Stimulated activated naive CD8-positive, alpha-beta T cell treated with anti-CD3 and anti-CD28 coated beads, Interleukin-15, amount 100 ng/mL, for 72 hours (primary cell): ENCODE results near the gene MAL.

ENCODE experiments used
- ATAC-seq: fragments of 150-1000 bp; cut with Tn5 transposase; 2 replicates; pipeline ENCODE4 v1.10.0; 2021; ENCODE audit warnings: mild to moderate bottlenecking, moderate library complexity
- DNase-seq, 2 donors: peaks; one replicate each; pipeline ENCODE4 v3.0.0; 2021 to 2022
- H3K27ac Mint-ChIP-seq, 2 donors: one replicate each; pipeline ENCODE4 v1.8.0; 2022; ENCODE audit warnings: mild to moderate bottlenecking in 2 of 2, mixed read lengths in 2 of 2, moderate library complexity in 2 of 2
- H3K27me3 Mint-ChIP-seq: one replicate; pipeline ENCODE4 v1.8.0; 2022; ENCODE audit warnings: mixed read lengths
- H3K4me1 Mint-ChIP-seq: one replicate; pipeline ENCODE4 v1.8.0; 2022; ENCODE audit warnings: mild to moderate bottlenecking, mixed read lengths
- H3K4me3 Mint-ChIP-seq, 2 donors: one replicate each; pipeline ENCODE4 v1.8.0; 2022; ENCODE audit warnings: mild to moderate bottlenecking in 2 of 2, mixed read lengths in 2 of 2, moderate library complexity in 1 of 2
- H3K9me3 Mint-ChIP-seq, 2 donors: one replicate each; pipeline ENCODE4 v1.8.0; 2022; ENCODE audit warnings: mixed read lengths in 2 of 2

The MAL gene

DNA sequence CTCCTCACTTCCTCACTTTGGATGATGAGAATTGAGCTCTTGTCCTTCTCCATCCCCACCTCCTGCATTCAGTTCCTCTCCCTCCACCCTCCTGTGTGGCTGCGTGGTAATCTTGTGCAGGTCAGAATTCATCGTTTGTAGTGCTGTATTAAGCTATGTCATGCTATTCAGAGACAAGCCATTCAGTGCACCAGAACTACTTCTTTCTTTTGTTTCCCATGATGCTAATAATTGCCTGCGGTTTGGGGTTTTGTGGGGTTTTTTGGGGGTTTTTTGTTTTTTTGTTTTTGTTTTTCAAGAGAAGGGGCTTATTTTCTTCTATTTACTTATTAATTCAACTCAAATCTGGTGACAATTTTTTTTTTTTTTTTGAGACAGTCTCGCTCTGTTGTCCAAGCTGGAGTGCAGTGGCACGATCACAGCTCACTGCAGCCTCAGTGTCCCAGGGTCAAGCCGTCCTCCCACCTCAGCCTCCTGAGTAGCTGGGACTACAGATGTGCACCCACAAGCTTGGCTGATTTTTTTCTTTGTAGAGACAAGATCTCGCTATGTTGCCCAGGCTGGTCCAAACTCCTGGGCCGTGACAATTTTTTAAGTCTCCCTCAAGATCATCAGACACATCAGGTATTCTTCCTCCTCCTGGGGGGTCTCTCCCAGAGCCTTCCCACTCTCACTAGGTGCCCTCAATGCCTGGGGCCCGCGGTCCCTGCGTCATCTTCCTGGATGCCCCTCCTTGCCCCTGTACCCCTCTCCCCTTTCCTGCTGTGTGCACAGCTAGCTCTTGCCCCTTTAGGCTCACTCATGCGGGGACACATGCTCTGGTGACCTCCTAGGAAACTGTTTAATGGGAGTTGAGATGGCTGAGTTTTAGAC lies 37.8 kb downstream of the MAL start:
- DNase-seq (no peak), ATAC-seq (no peak)
- Mint-ChIP-seq H3K9me3 (no peaks in the 10 kb centered on the region), H3K4me1 (peaks cover 42% of the 10 kb centered on the region), H3K27me3 (no peaks in the 10 kb centered on the region), H3K27ac (peak overlapping the region in 1 of 2 donors; percentile 89), H3K4me3 (peak overlapping the region in 1 of 2 donors; percentile 42)

DNA sequence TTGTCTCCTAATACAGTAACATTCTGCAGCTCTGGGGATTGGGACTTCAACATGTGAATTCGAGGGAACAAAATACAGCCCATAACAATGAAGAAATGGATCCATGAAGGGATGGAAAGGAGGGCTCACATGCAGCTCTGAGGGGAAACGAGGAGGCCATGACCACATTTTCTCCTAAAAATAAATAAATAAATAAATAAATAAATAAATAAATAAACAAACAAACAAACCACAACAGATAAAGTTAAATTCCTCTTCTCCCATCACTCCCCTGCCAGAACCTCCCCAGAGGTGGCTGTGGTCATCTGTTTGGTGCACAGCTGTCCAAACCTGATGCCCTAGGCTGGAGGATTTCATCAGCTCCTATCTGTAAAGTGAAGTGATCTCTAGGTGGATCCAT lies 42.7 kb downstream of the MAL start:
- H3K27ac Mint-ChIP-seq, result no peak overlapping the region
- DNase-seq (no peak), ATAC-seq (no peak)
- no peaks in the 10 kb centered on the region for H3K27me3 Mint-ChIP-seq
- H3K9me3 Mint-ChIP-seq, result no peaks in the 10 kb centered on the region
- H3K4me3 Mint-ChIP-seq, result no peak overlapping the region
- peaks cover 20% of the 10 kb centered on the region for H3K4me1 Mint-ChIP-seq

GRCh38 chr2:95069465-95069864 lies 44.0 kb downstream of the MAL start:
- no peak for ATAC-seq
- H3K4me3 Mint-ChIP-seq, result no peak overlapping the region
- H3K27ac Mint-ChIP-seq, result no peak overlapping the region
- H3K4me1 Mint-ChIP-seq, result peaks cover 21% of the 10 kb centered on the region
- no peaks in the 10 kb centered on the region for H3K27me3 Mint-ChIP-seq
- H3K9me3 Mint-ChIP-seq, result no peaks in the 10 kb centered on the region
- no peak for DNase-seq

DNA sequence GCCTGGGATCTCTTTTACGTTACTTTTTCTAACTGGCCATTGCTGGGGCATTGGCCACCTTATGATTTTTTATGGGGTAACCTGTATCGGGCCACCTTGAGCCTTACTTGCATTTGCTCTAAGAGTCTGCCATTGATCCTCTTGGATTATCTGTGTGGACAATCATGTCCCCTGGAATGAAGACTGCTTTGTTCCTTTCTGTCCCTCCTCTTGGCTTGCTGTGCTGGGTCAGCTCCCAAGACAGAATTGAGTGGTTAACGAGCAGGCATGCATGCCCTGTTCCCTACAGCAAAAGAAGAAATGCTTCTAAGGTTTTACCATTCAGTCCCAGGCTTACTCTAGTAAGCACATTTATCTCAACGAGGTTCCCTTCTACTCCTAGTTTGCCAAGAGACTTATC lies 46.3 kb downstream of the MAL start:
- peak overlapping the region in 1 of 2 donors; percentile 22 for H3K27ac Mint-ChIP-seq
- DNase-seq (no peak), ATAC-seq (no peak)
- H3K27me3 Mint-ChIP-seq, result no peaks in the 10 kb centered on the region
- peaks cover 45% of the 10 kb centered on the region for H3K4me1 Mint-ChIP-seq
- no peaks in the 10 kb centered on the region for H3K9me3 Mint-ChIP-seq
- H3K4me3 Mint-ChIP-seq, result no peak overlapping the region

GRCh38 chr2:95072424-95072823 lies 46.9 kb downstream of the MAL start:
- Mint-ChIP-seq H3K9me3 (no peaks in the 10 kb centered on the region), H3K4me3 (no peak overlapping the region), H3K27me3 (no peaks in the 10 kb centered on the region), H3K4me1 (peaks cover 51% of the 10 kb centered on the region), H3K27ac (no peak overlapping the region)
- ATAC-seq, result no peak
- no peak for DNase-seq

GRCh38 chr2:95073856-95074662 lies 48.6 kb downstream of the MAL start:
- DNase-seq (peak in 1 of 2 donors; percentile 42), ATAC-seq (peak; percentile 32)
- Mint-ChIP-seq H3K4me3 (peak overlapping the region; percentile 84 to 93), H3K27me3 (no peaks in the 10 kb centered on the region), H3K4me1 (peaks cover 67% of the 10 kb centered on the region), H3K9me3 (no peaks in the 10 kb centered on the region), H3K27ac (peak overlapping the region; percentile 95 to 99)

DNA sequence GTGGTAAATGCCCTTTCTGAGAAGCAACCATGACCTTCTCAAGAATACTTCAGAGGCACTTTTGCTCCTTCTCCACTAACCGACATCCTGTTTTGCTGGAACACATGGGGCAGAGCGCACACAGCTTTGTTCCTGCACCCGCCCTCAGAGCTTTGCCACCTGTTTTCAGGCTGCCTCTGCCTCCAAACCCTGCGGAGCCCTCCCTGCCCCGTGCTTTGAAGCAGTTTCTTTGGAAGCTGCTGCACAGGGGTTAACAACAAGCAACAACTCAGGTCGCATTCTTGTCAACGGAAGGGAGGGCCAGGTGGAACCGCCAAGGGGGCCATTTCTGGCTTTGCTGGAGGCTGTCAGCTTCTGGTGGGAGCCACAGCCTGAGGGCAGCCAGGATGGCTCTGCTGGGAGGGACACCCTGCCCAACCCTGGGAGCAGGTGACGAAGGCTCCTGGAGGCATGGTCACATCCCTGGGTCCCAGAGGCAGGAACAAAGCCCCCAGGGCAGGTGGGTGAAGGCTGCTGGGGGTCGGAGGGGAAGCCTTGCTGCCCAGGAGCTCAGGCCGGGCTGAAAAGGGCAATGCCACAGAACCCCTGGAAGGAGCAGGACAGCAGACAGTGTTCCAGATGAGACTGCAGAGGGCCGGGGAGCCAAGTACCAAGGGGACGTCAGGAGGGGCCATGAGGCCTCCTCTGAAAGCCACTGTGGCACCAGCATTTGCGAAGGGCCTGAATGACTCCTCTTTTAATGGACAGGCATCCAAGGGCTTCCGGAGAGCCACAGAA lies 49.3 kb downstream of the MAL start:
- ATAC-seq, result peak; percentile 75
- Mint-ChIP-seq H3K4me1 (peaks cover 75% of the 10 kb centered on the region), H3K4me3 (peak overlapping the region; percentile 84 to 93), H3K27ac (peak overlapping the region; percentile 95 to 99), H3K27me3 (no peaks in the 10 kb centered on the region), H3K9me3 (no peaks in the 10 kb centered on the region)
- DNase-seq, result peak; percentile 74 to 79

DNA sequence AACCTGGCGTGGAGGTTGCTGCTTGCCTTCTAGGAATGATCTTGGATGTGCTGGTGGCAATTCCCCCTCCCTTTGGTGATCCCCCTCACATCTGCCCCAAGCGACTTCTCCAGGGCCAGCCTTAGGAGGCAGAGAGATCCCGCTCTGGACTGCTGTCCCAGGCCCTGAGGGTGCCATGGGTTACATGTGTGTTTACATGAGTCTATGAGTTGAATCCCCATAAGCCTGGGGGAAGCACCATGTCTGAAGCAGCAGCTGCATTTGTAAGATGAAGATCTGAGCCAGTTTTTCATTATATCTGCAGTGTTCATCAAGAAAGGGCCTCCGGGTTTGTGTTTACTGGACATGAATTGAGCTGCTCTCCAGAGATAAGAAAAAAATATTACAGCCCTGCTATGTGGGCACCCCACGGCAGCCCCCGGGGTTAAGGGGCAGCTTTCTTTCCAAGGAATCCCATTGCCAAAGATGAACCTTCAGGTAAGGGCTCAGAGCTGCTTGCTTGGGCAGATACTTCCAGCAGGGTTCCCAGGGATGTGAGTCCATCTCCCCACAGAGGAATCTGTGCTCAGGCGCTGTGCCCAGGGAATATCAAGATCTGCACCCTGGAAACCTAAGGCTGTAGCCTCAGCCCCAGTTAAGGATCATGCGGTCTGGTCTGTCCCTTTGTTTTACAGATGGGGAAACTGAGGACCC lies 50.1 kb downstream of the MAL start:
- no peaks in the 10 kb centered on the region for H3K9me3 Mint-ChIP-seq
- ATAC-seq (no peak), DNase-seq (no peak)
- H3K27me3 Mint-ChIP-seq, result no peaks in the 10 kb centered on the region
- H3K27ac Mint-ChIP-seq, result peak overlapping the region; percentile 95 to 99
- peaks cover 78% of the 10 kb centered on the region for H3K4me1 Mint-ChIP-seq
- H3K4me3 Mint-ChIP-seq, result peak overlapping the region; percentile 84 to 93

DNA sequence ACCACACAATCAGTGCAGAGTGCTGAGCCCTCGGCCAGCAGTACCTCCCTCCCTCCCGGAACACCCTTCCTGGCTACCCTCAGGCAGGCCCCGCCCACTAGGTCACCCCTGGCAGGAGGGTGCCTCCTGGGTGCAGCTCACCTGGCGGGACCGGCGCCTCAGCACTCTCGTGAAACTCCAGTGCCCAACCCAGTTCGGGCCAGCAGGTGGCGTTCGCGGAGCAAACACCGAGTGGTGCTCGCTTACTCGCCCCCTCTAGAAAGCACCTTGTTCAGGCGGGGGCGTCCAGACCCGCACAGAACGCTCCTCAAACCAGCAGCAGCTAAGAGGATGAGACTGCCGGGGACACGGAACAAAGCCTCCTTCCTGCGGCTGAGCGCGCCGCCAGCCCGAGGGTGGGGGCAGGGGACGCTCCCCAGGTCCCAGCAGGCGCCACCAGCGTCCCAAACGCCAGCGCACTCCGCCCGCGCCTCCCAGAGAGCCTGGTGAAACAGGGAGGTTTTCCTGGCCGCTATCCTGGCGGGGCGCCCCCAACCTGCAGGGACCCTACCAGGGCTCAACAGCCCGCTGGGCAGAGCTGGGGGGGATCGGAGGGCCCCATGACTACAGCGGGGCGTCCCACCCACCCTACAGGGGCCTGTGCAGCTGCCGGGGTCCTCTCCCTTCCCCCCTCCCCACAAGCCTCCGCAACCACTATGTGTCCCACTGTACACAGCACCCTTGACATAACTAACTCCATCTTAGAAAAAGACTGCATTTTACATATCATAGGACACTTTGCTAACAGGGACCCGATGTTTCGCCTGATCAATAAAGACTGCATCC lies 51.4 kb downstream of the MAL start:
- Mint-ChIP-seq H3K4me1 (peaks cover 78% of the 10 kb centered on the region), H3K9me3 (no peaks in the 10 kb centered on the region), H3K27ac (peak overlapping the region; percentile 73 to 91), H3K4me3 (peak overlapping the region; percentile 84 to 93), H3K27me3 (no peaks in the 10 kb centered on the region)
- ATAC-seq (peak; percentile 83), DNase-seq (peak; percentile 92 to 95)

DNA sequence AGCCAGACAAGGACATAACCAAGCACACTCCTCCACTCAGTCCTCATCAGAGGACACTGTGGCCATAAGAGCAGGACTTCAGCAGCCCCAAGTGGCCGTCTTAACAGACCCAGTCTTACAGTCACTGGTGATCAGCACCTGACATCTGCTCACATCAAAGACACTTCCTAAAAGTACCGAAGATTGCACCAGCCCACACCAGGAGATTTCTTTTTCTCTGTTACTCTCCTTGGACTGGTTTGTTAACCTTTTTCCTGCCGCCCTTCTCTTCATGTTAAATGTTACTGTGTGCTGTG lies 52.0 kb downstream of the MAL start:
- ATAC-seq (no peak), DNase-seq (no peak)
- H3K27me3 Mint-ChIP-seq, result no peaks in the 10 kb centered on the region
- peak overlapping the region; percentile 84 to 93 for H3K4me3 Mint-ChIP-seq
- no peaks in the 10 kb centered on the region for H3K9me3 Mint-ChIP-seq
- H3K4me1 Mint-ChIP-seq, result peaks cover 77% of the 10 kb centered on the region
- H3K27ac Mint-ChIP-seq, result peak overlapping the region in 1 of 2 donors; percentile 91

DNA sequence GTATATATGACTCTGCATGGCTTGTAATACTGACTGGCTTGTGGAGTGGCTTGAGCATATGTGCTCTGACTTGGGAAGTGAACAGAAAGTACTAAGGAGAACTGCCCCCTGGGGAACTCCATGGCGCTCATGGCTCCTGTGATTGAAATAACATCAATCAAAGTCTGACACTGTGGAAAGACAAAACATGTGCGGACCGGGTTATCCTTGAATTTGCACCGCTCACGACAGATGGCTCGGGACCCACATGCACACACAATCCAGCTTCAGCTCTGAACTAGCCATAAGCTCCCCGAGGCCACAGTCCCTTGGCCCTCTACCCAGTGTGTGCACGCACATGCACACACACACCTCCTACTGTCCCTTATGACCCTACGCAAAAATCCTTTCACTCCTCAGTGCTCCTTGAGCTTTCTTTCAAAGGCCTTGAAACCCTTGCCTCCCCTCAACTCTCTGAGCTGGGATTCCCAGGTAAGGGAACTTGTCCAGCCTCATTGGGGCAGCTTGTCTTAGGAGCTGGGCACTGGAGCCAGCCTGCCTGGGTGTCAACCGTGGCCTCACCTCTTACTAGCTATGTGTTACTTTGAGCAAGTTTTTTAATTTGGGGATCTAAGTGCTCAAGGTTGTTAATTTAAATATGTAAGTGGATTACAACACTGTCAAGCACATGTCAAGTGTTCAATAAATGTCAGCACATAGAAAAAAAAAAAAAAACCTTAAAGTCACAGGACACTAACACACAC lies 52.5 kb downstream of the MAL start:
- ATAC-seq, result no peak
- Mint-ChIP-seq H3K4me1 (peaks cover 71% of the 10 kb centered on the region), H3K27ac (peak overlapping the region in 1 of 2 donors; percentile 47), H3K27me3 (no peaks in the 10 kb centered on the region), H3K9me3 (no peaks in the 10 kb centered on the region), H3K4me3 (peak overlapping the region in 1 of 2 donors; percentile 27)
- DNase-seq, result no peak

DNA sequence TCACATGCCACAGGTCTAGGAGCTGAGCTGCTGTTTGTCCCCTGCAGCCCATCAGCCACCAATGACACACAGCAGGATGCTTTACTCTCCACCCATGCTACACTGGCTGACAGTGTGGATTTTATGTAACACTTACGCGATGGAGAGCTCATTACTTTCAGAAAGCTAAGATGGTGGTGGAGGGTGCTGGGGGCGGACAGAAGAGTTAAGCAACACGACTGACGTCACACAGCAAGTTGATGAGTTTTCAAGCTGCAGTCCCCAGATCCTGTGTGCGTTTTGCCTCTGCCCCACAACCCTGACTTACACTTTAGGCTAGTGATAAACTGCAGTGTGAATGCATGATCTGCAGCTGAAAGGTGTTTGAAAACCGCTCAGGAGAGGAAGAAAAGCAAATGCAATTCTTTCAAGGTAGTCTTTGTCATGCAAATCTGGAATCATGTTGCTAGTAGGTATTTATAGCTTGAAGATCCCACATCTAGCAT lies 53.7 kb downstream of the MAL start:
- H3K4me1 Mint-ChIP-seq, result peaks cover 59% of the 10 kb centered on the region
- no peaks in the 10 kb centered on the region for H3K9me3 Mint-ChIP-seq
- ATAC-seq (peak; percentile 33), DNase-seq (peak in 1 of 2 donors; percentile 48)
- H3K4me3 Mint-ChIP-seq, result peak overlapping the region in 1 of 2 donors; percentile 20
- no peak overlapping the region for H3K27ac Mint-ChIP-seq
- H3K27me3 Mint-ChIP-seq, result no peaks in the 10 kb centered on the region

DNA sequence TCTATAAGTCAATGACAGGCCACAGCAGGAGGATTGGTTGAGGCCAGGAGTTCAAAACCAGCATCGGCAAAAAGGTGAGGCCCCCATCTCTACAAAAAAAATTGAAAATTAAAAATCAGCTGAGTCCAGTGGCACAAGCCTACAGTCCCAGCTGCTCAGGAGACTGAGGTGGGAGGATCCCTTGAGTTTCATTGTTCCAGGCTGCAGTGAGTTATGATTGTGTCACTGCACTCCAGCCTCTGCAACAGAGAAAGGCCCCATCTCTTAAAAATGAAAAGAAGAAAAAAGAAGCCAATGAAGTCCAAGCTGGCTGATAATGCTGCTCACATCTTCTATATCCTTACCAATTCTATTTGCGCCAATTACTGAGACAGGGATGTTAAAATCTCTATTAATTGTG lies 57.0 kb downstream of the MAL start:
- Mint-ChIP-seq H3K9me3 (no peaks in the 10 kb centered on the region), H3K27ac (peak overlapping the region in 1 of 2 donors; percentile 67), H3K4me1 (peaks cover 27% of the 10 kb centered on the region), H3K27me3 (no peaks in the 10 kb centered on the region), H3K4me3 (no peak overlapping the region)
- no peak for ATAC-seq
- no peak for DNase-seq

DNA sequence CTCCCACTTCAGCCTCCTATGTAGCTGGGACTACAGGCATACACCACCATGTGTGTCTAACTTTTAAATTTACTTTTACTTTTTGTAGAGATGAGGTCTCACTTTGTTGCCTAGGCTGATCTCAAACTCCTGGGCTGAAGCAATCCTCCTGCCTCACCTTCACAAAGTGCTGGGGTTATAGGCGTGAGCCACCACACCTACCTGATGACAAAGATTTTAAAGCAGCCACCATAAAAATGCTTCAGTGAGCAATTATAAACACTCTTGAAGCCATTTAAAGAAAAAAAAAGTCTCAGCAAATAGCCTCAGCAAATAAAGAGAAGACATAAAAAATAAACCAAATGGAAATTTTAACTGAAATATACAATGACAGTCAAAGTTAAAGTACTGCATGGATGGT lies 60.5 kb downstream of the MAL start:
- Mint-ChIP-seq H3K4me3 (no peak overlapping the region), H3K27ac (no peak overlapping the region), H3K9me3 (no peaks in the 10 kb centered on the region), H3K4me1 (no peaks in the 10 kb centered on the region), H3K27me3 (no peaks in the 10 kb centered on the region)
- ATAC-seq, result no peak
- no peak for DNase-seq
